ENCODE results near the gene NT5DC2.
A peak's percentile ranks its signal among the peaks of the same experiment; 100 is the strongest.

NT5DC2 gene

DNA sequence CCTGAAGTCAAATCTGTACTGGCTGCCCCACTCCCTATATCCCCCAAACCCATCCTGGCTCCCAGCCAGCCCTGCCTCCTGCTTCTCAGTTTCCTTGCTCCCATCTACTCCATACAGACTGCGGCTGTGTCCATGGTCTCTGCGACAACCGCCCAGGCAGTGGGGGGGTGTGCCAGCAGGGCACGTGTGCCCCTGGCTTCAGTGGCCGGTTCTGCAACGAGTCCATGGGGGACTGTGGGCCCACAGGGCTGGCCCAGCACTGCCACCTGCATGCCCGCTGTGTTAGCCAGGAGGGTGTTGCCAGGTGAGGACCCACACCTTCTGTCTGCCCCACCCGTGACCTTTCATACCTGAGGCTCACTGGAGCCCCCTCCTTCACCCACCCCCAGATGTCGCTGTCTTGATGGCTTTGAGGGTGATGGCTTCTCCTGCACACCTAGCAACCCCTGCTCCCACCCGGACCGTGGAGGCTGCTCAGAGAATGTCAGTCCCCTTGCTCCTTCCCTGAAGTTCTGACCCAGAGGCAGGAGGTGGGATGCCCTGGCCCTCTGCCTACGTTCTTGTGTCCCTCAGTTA lies 23.8 kb downstream of the NT5DC2 start:
- no peak for DNase-seq (ENCODE audit: low spot score)

GRCh38 chr3:52507359-52507758 lies 26.3 kb downstream of the NT5DC2 start:
- peak; percentile 52 for DNase-seq (ENCODE audit: low spot score)

DNA sequence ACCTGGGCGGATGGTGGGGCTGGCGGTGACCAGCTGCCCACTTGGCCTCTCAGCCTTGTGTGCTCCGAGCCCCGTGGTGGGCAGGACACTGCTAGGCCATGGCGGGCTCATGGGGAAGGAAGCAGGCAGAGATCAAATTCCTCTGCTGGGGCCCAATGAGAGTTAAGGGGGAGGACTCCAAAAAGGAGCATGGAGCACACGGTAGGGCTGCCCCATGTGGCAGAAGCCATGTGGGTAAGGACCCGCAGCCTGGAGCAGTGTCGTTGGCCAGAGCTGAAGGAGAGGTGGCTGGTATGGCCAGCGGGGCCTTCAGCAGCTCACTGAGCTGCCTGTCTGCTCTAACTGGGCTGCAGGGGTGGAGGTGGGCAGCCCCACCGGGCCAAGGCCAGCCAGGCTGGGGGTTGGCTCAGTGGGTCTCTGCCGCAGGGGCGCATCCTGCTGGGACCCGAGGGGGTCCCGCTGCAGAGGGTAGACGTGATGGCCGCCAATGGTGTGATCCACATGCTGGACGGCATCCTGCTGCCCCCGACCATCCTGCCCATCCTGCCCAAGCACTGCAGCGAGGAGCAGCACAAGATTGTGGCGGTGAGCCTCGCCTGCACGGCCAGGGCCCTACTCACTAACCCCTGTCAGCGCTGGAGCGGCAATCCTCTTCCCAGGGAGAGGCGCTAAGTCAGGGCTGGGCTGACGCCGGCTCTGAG lies 27.2 kb downstream of the NT5DC2 start:
- DNase-seq (ENCODE audit: low spot score): no peak

- no peak for DNase-seq (ENCODE audit: low spot score)
These were observed 28.7 kb downstream of the NT5DC2 start for GRCh38 chr3:52504977-52505376.

DNA sequence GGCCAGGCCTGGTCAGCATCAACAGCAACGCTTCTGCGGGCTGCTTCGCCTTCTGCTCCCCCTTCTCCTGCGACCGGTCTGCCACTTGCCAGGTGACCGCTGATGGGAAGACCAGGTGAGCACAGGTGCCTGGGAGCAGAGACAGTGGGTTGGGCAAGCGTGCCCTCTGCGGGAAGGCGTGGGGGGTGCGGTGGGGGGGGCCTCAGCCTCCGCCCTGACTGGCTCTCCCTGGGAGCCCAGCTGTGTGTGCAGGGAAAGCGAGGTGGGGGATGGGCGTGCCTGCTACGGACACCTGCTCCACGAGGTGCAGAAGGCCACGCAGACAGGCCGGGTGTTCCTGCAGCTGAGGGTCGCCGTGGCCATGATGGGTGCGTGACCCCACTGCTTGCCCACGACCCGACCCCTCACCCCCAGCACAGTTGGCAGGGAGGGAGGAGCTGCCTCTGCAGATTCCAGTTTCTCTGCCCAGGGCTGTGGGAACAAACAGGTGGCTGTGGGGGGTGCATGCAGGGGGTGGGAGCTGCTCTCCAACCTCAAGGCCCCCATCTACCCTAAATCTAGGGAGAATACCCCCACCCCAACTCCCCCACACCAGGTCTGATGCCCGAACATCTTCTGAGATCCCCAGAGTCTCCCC lies 29.8 kb downstream of the NT5DC2 start:
- no peak for DNase-seq (ENCODE audit: low spot score)

GRCh38 chr3:52502808-52503350 lies 30.8 kb downstream of the NT5DC2 start:
- DNase-seq (ENCODE audit: low spot score): no peak

DNA sequence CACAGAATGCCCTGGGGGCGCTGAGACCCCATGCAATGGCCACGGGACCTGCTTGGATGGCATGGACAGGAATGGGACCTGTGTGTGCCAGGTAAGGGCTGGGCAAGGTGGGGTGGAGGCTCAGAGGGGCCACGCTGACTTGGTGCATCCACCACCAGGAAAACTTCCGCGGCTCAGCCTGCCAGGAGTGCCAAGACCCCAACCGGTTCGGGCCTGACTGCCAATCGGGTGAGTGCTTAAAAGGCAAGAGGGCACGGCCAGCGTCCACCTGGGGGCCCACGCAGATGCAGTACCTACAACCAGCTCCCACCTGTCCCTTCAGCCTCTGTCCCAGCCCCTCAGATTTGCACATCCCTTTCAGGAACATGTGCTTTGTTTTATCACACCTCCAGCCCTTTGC lies 31.7 kb downstream of the NT5DC2 start:
- no peak for DNase-seq (ENCODE audit: low spot score)

DNA sequence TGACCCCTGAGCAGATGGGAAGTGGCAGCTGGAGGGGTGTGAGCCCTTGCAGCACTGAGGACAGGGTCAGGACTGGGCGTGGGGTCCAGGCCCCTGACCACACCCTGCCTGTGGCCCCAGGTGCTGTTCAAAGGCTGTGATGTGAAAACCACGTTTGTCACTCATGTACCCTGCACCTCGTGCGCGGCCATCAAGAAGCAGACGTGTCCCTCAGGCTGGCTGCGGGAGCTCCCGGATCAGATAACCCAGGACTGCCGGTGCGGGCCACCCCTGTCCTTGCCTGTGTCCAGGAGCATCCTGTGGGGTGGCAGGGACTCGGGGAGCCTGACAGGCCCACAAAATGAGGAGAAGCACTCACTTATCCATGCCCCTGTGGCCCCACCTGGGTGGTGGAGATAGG lies 32.6 kb downstream of the NT5DC2 start:
- no peak for DNase-seq (ENCODE audit: low spot score)

DNA sequence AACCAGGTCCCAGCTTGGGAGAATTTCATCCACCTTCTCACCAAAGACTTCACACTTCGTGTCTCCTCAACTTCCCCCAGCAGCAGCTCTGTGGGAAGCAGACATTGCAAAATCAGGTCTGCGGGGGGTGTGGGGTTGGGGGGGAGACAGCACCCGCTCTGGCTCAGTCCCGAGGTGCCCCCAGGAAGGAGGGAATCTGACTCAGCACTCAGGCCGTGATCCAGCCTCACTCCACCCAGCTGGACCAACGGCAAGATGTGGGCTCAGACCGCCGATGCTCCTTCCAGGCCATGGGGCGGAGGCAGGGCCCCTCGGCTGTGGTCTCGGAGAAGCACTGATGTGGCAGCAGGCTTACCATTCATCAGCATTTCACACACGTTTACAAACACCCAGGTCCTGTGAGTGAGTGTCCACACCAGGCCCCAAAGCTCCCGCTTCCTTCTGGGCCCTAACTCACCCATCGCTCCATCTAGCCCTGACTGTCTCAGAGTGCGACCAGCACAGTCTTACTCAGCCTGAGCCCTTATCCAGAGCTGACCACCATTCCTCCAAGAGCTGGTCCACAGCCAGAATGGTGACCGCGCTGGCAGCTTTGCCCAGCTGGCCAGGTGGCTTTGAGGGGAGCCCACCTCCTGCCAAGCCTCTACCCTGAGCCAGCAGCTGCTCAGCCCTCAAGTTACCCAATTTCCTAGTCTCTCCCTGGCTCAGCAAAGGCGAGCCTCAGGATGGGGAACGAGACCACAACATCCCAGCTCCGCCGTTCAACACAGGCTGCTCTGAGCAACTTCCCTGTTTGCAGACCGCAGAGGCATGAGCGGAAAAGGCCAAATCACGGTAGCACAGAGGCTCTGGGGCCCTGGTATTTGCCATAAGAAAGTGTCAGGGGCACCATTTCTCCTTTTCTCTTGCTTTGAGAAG lies 35.3 kb downstream of the NT5DC2 start:
- DNase-seq (ENCODE audit: low spot score): peak; percentile 87

DNA sequence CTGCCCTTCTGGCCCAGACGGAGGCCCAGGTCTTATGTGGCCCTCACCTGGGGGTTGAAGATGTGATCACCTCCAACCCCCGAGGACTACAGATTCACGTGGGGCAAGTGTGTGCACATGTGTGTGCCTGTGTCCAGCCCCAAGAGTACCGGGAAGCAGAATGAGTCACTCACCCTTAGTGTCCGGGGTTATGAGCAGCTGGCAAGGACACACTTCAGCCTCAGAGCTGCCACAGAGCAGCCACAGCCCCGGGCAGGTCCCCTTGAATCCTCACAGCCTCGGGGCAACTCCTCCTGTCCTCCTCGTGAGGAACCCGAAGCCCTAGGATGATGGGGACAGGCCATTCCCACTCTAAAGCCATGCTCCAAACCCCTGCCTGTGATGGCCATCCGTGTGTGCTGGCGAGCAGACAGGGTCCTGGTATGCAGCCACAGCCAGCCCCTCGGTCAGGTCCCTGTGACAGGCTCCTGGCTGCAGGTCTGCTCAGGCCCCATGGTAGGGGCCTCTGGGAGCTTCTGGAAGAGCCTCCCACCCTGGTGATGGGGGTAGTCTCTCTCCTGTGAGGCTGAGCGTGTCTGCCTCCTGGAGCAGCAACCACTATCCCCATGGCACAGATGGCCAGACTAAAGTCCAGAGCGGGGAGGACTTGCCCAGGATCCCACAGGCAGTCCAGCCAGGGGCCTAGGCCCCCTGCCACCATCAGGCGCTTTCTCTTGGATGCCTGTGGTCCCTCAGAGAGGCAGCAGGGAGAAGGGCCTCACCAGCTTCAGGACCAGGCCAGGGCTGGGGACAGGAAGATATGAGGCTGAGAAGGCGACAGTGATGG lies 37.7 kb downstream of the NT5DC2 start:
- peak; percentile 80 for DNase-seq (ENCODE audit: low spot score)

DNA sequence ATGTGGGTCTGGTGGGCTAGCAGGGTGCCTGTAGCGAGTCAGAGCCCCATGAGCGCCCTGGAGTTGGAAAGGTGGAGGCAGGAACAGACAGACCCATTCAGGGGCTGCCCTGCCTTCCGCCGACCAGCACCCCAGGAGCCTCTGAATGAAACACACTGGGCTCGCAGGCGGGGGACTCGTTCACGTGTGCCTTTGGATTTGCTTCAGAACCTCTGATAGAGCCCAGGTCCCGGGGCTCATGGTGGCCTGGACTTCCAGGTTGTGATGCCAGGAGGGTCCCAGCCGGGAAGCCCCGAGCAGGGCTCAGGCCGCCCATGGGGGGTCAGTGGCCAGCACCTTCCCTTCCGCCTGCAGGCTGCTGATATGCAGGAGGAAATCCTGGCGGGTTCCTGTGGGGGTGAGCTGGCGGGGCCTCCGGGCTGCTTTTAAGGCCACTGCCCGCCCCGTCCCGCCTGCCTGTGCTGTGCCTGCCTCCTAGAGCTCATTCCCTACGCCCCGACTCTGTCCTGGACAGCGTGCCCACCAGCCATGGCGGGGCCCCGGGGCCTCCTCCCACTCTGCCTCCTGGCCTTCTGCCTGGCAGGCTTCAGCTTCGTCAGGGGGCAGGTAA lies 38.7 kb downstream of the NT5DC2 start, which contains the start of gene STAB1:
Gene STAB1, plus strand, starts transcription at position 453 of the 610 bp plus-strand sequence. Its CDS starts 76 bp downstream, at position 529.
- no peak for DNase-seq (ENCODE audit: low spot score)

- no peak for DNase-seq (ENCODE audit: low spot score)
These were observed 39.2 kb downstream of the NT5DC2 start for GRCh38 chr3:52494445-52494844.

DNA sequence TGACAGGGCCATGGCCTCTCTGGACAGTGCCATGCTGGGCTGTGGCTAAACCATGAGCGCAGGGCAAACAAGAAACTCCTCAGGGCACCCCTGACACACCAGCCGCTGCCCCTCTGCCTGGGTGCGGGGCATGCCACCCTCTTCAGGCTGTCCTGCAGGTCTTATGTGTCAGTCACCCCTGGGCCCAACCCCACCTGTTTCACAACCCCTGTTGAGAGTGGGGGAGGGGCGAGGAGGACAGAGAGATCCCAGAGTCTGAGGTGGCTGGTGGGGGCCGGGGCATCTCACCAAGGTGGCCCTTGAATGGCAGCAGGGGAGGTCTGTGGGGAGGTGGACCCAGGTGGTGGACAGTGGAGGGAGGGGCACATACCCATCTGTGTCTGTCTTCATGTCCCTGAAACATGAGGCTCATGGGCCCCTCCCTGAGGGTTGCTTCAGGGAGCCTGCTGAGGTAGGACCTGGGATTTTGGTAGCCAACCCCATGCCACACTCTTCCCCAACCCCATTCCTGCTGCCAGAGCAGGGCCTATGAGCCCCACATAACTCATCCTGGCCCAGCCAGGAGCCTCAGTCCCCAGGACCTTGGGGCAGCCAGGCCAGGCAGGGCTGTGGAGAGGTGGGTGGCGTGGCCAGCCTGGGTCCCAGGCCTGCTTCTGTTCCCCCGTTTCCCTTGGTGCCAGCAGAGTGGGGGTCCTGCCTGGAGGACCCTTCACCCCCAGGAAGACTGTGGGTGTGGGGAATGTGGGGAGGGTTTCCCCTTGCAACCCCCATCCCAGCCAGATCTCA lies 40.2 kb downstream of the NT5DC2 start:
- no peak for DNase-seq (ENCODE audit: low spot score)

DNA sequence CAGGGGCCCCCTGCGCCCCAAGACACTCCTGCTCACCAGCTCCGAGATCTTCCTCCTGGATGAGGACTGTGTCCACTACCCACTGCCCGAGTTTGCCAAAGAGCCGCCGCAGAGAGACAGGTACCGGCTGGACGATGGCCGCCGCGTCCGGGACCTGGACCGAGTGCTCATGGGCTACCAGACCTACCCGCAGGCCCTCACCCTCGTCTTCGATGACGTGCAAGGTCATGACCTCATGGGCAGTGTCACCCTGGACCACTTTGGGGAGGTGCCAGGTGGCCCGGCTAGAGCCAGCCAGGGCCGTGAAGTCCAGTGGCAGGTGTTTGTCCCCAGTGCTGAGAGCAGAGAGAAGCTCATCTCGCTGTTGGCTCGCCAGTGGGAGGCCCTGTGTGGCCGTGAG lies 41.6 kb downstream of the NT5DC2 start:
- DNase-seq (ENCODE audit: low spot score): no peak

DNA sequence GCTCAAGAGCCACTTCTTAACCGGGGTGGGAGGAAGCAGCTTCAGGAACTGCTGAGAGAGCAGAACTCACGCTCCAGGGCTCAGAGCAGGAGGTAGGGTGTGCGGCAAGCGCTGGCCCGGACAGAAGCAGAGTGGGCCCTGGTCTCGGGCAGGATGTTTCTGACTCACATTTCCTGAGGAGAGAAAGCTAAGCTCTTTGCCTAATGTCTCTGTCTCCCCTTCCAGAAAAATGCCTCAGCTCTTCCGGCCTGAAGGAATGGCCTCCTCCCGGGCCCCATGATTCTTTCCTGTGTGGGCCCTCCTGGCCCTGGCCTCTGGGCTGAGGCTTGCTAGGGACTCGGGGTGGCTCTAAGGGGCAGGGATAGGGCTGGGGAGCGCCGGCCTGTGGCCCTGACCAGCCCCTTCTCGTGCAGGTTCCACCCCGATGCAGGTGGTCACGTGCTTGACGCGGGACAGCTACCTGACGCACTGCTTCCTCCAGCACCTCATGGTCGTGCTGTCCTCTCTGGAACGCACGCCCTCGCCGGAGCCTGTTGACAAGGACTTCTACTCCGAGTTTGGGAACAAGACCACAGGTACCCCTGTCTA lies 42.6 kb downstream of the NT5DC2 start:
- DNase-seq (ENCODE audit: low spot score): no peak

GRCh38 chr3:52490035-52490938 lies 43.4 kb downstream of the NT5DC2 start:
- no peak for DNase-seq (ENCODE audit: low spot score)

GRCh38 chr3:52489453-52489852 lies 44.2 kb downstream of the NT5DC2 start:
- no peak for DNase-seq (ENCODE audit: low spot score)

GRCh38 chr3:52488746-52489145 lies 44.9 kb downstream of the NT5DC2 start:
- DNase-seq (ENCODE audit: low spot score): no peak
